Nephron progenitor cell (in vitro differentiated cells): ENCODE data around the gene TRABD.
"Not testable (repeated sequence)": the region's sequence is repeated elsewhere in the genome, so short reads cannot be mapped to it uniquely, and the experiment has no call there.

ENCODE experiments used
- DNase-seq: peaks from one replicate; pipeline ENCODE4 v3.0.0; 2021
- H3K27ac Mint-ChIP-seq: 2 replicates; pipeline ENCODE4 v1.8.0; 2021; ENCODE audit warnings: mild to moderate bottlenecking, moderate library complexity, mixed read lengths
- H3K27me3 Mint-ChIP-seq: 2 replicates; pipeline ENCODE4 v1.8.0; 2021; ENCODE audit warnings: mild to moderate bottlenecking, low read depth, mixed read lengths; ENCODE audit not compliant: poor library complexity
- H3K36me3 Mint-ChIP-seq: 2 replicates; pipeline ENCODE4 v1.8.0; 2021; ENCODE audit warnings: low read depth, mixed read lengths
- H3K4me1 Mint-ChIP-seq: 2 replicates; pipeline ENCODE4 v1.8.0; 2021; ENCODE audit warnings: mixed read lengths
- H3K4me3 Mint-ChIP-seq: 2 replicates; pipeline ENCODE4 v1.8.0; 2021; ENCODE audit warnings: mild to moderate bottlenecking, moderate library complexity, mixed read lengths
- H3K9me3 Mint-ChIP-seq: 2 replicates; pipeline ENCODE4 v1.8.0; 2021; ENCODE audit warnings: mild to moderate bottlenecking, moderate library complexity, mixed read lengths
- TF ChIP-seq, protein P1 (sequence below): fragments of 200-600 bp; sonication (generic); IDR thresholded peaks from 2 replicates; pipeline ENCODE4 v1.5.0; 2021; ENCODE audit warnings: antibody characterized with exemption

The TRABD gene

DNA sequence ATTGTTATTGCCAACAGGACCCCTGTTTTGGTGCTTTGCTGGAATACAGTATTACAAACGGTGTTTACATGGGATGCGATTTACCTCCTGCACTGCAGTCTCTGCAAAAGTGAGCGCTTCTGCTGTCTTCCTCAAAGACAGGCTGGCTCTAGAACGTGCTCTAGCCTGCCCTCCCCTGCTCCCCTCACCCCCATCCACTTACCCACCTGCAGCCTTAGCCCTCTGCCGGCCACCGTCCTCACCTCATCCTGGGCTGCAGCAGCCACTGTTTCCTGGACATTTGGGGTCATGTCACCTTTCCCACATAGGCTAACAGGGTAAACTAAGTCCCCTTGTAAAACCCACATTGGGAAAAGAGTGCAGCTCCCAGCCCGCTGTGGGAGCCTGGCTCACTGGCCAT lies 24.8 kb upstream of the TRABD start:
- Mint-ChIP-seq H3K27ac (no peak overlapping the region), H3K4me1 (peaks cover 16% of the 10 kb centered on the region)
- no peak for DNase-seq

DNA sequence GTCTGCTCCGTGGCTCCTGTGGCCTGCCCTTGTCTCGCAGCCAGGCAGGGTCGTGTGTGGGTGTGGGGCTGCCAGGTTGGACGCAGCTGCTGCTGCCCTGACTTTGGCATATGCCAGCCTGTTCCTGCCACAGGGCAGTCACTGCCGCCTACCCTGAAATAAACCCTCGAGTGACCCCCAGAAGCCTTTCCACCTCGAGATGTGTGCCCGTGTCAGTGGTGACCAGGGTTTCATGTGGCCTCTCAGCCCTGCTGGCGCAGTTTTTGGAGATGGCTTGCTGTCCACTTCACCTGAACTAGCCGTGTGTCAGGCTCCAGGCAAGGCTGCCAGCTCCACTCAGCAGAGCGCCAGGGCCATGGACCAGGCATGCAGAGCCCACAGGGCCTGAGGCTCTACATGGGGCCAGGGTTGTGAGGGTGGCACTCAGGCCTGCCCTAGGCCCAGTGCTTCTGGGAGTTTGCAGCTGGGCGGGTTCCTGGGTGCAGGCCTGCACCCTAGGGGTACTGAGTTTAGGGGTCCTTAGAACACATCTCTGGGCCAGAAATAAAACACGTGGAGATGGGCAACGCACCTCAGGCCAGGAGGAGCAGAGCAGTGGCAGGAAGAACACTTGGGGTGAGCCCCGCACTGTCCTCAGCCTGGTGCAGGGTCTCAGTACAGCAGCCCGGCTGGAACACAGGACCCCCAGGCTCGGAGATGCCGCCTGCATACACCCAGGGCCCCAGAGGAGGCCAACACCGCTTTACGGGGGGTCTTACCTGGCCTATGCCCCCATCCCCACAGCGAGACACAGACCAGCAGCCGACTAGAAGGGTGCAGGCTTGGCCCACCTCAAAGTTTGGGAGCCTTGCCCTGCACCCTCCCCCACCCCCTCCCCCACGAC lies 24.0 kb upstream of the TRABD start:
- Mint-ChIP-seq H3K9me3 (peaks cover 4% of the 10 kb centered on the region), H3K27ac (no peak overlapping the region), H3K36me3 (no peaks in the 10 kb centered on the region), H3K4me3 (no peak overlapping the region), H3K4me1 (peaks cover 16% of the 10 kb centered on the region), H3K27me3 (peaks cover 48% of the 10 kb centered on the region)
- no peak for DNase-seq
- TF ChIP-seq, protein P1, sequence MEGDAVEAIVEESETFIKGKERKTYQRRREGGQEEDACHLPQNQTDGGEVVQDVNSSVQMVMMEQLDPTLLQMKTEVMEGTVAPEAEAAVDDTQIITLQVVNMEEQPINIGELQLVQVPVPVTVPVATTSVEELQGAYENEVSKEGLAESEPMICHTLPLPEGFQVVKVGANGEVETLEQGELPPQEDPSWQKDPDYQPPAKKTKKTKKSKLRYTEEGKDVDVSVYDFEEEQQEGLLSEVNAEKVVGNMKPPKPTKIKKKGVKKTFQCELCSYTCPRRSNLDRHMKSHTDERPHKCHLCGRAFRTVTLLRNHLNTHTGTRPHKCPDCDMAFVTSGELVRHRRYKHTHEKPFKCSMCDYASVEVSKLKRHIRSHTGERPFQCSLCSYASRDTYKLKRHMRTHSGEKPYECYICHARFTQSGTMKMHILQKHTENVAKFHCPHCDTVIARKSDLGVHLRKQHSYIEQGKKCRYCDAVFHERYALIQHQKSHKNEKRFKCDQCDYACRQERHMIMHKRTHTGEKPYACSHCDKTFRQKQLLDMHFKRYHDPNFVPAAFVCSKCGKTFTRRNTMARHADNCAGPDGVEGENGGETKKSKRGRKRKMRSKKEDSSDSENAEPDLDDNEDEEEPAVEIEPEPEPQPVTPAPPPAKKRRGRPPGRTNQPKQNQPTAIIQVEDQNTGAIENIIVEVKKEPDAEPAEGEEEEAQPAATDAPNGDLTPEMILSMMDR, result no peak

More for the DNA sequence above, 24.8 kb upstream of the TRABD start:
- peaks cover 51% of the 10 kb centered on the region for H3K27me3 Mint-ChIP-seq
- TF ChIP-seq, protein P1, result no peak
- peaks cover 4% of the 10 kb centered on the region for H3K9me3 Mint-ChIP-seq
- no peak overlapping the region for H3K4me3 Mint-ChIP-seq
- no peaks in the 10 kb centered on the region for H3K36me3 Mint-ChIP-seq

DNA sequence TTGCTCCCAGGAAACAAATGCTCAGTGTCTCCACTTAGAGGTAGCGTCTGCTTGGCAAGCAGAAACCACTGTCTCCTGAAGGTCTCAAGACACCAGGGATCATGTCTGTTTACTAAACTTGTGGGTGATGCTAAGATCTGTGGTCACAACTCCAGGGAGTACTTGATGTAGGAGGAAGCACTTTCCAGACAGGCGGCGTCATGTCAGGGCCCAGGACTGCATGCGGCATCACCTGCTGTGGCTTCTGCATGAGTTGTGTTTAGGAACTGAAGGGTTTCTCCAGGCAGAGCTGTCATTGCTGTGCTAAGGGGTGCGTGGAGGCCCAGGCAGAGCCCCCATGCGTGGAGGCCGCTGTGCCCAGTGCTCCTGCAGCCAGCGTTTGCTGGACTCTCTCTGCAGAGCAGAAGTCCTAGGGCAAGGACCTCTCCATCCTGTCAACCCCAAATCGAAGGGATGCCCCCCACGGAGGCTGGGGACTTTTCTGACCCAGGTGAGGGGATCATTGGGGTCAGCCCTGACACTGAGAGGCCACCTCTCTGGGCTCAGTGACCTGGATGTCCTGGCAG lies 23.2 kb upstream of the TRABD start:
- H3K4me3 Mint-ChIP-seq, result no peak overlapping the region
- H3K4me1 Mint-ChIP-seq, result peaks cover 16% of the 10 kb centered on the region
- H3K27ac Mint-ChIP-seq, result no peak overlapping the region
- DNase-seq, result no peak
- no peaks in the 10 kb centered on the region for H3K36me3 Mint-ChIP-seq
- TF ChIP-seq, protein P1, result no peak
- peaks cover 48% of the 10 kb centered on the region for H3K27me3 Mint-ChIP-seq
- H3K9me3 Mint-ChIP-seq, result peaks cover 4% of the 10 kb centered on the region

DNA sequence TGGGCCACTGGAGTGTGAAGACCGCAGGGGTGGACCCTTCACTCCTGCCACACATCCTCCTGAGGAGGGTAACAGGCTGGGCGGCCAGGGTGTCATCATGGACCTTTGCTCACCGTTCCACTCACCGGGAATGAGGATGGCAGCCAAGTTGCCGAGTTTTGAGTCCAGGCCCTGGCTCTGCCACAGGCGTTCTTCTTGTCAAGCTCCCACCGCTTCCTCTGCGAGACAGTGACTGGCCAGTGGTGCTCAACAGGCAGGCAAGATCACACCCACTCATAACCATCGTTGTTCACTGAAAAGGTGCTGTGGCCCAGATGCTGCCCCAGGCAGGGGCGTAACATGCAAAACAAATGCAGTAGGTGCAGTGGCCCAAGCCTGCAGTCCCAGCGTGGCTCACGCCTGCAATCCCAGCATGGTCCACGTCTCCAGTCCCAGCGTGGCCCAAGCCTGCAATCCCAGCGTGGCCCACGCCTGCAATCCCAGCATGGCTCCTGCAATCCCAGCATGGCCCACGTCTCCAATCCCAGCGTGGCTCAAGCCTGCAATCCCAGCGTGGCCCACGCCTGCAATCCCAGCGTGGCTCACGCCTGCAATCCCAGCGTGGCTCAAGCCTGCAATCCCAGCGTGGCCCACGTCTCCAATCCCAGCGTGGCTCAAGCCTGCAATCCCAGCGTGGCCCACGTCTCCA lies 20.1 kb upstream of the TRABD start:
- TF ChIP-seq, protein P1, result no peak
- no peak for DNase-seq
- Mint-ChIP-seq H3K27ac (no peak overlapping the region), H3K27me3 (peaks cover 47% of the 10 kb centered on the region), H3K4me3 (no peak overlapping the region), H3K36me3 (no peaks in the 10 kb centered on the region), H3K9me3 (peaks cover 7% of the 10 kb centered on the region), H3K4me1 (peaks cover 12% of the 10 kb centered on the region)

DNA sequence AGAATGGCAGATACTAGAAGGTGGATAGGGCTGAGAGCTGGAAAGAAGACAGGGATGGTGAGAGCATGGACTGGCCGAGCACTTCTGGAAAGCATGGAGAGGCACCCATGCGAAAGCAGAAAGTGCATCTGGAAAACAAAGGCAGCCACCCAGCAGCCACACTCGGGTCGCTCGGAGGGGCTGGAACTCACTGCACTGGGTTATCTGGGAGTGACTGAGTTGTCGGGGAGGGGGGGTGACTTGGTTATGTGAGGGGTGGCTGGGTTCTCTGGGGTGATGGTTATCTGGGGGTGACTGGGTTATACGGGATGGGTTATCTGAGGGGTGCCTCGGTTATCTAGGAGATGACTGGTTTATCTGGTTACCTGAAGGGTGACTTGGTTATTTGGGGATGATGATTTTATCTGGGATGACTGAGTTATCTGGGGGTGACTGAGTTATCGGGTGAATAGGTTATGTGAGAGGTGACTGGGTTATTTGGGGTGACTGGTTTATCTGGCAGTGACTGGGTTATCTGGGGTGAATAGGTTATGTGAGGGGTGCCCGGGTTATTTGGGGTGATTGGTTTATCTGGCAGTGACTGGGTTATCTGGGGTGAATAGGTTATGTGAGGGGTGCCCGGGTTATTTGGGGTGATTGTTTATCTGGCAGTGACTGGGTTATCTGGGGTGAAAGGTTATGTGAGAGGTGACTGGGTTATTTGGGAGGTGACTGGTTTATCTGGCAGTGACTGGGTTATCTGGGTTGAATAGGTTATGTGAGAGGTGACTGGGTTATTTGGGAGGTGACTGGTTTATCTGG lies 17.8 kb upstream of the TRABD start:
- peaks cover 7% of the 10 kb centered on the region for H3K9me3 Mint-ChIP-seq
- peaks cover 9% of the 10 kb centered on the region for H3K4me1 Mint-ChIP-seq
- H3K4me3 Mint-ChIP-seq, result peak overlapping the region; percentile 43
- peak; percentile 10 for DNase-seq
- peaks cover 65% of the 10 kb centered on the region for H3K27me3 Mint-ChIP-seq
- TF ChIP-seq, protein P1, result no peak
- H3K27ac Mint-ChIP-seq, result no peak overlapping the region
- H3K36me3 Mint-ChIP-seq, result no peaks in the 10 kb centered on the region

DNA sequence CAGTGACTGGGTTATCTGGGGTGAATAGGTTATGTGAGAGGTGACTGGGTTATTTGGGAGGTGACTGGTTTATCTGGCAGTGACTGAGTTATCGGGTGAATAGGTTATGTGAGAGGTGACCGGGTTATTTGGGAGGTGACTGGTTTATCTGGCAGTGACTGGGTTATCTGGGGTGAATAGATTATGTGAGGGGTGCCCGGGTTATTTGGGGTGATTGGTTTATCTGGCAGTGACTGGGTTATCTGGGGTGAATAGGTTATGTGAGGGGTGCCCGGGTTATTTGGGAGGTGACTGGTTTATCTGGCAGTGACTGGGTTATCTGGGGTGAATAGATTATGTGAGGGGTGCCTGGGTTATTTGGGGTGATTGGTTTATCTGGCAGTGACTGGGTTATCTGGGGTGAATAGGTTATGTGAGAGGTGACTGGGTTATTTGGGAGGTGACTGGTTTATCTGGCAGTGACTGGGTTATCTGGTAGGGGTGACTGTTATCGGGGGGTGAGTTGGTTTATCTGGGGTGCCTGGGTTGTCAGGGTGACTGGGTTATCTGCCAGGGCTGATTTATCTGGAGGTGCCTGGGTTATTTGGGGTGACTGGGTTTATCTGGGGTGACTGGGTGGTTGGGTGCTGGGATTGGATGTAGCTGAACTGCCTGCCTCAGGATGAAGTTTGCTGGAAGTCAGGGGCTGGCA lies 17.1 kb upstream of the TRABD start:
- not testable (repeated sequence) for DNase-seq, H3K9me3 Mint-ChIP-seq, H3K27ac Mint-ChIP-seq, H3K4me1 Mint-ChIP-seq, H3K36me3 Mint-ChIP-seq
- Mint-ChIP-seq H3K27me3 (peaks cover 67% of the 10 kb centered on the region), H3K4me3 (peak overlapping the region; percentile 72)
